Ovary (tissue), 3 donors: Measurements from ENCODE around the gene TAF1.

Experiments used
- EP300 ChIP-seq: sonication (generic); formaldehyde crosslinking; IDR thresholded peaks from one replicate; pipeline ENCODE4 v1.6.1; 2017; ENCODE audit warnings: antibody characterized with exemption
- POLR2A ChIP-seq: fragments of 450-650 bp; IDR thresholded peaks from one replicate; pipeline ENCODE4 v1.6.1; 2017; ENCODE audit warnings: antibody characterized with exemption, mild to moderate bottlenecking, moderate library complexity
- TF ChIP-seq, protein P1 (sequence below), 3 donors: fragments of 450-650 bp in 2 of 3; fragments of 200-600 bp in 1 of 3; IDR thresholded peaks; one replicate each; pipeline versions ENCODE4 v1.5.1 to v1.8.0; 2016 to 2022; ENCODE audit warnings: antibody characterized with exemption in 3 of 3, mild to moderate bottlenecking in 1 of 3
- donor health status: DM: no; HTN: no; CAD: no.

DNA sequence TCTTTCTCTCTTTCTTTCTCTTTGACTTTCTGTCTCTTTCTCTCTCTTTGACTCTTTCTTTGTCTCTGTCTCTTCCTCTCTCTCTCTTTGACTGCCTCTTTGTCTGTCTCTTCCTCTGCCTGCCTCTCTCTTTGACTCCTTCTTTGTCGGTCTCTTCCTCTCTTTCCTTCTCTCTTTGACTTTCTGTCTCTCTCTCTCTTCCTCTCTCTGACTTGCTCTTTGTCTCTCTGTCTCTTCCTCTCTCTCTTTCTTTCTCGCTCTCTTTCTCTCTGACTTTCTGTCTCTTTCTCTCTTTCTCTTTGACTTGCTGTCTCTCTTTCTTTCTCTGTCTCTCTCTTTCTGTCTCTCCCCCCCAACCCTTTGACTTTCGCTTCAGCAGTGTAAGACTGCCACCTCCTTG, 130.3 kb downstream of the TAF1 start:
- no peak for TF ChIP-seq EP300
- TF ChIP-seq, protein P1, sequence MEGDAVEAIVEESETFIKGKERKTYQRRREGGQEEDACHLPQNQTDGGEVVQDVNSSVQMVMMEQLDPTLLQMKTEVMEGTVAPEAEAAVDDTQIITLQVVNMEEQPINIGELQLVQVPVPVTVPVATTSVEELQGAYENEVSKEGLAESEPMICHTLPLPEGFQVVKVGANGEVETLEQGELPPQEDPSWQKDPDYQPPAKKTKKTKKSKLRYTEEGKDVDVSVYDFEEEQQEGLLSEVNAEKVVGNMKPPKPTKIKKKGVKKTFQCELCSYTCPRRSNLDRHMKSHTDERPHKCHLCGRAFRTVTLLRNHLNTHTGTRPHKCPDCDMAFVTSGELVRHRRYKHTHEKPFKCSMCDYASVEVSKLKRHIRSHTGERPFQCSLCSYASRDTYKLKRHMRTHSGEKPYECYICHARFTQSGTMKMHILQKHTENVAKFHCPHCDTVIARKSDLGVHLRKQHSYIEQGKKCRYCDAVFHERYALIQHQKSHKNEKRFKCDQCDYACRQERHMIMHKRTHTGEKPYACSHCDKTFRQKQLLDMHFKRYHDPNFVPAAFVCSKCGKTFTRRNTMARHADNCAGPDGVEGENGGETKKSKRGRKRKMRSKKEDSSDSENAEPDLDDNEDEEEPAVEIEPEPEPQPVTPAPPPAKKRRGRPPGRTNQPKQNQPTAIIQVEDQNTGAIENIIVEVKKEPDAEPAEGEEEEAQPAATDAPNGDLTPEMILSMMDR (IDR thresholded peaks at IDR 0.05), result no peak
- TF ChIP-seq POLR2A, result no peak
